ENCODE measurements around the gene CLP1.

CLP1 gene

DNA sequence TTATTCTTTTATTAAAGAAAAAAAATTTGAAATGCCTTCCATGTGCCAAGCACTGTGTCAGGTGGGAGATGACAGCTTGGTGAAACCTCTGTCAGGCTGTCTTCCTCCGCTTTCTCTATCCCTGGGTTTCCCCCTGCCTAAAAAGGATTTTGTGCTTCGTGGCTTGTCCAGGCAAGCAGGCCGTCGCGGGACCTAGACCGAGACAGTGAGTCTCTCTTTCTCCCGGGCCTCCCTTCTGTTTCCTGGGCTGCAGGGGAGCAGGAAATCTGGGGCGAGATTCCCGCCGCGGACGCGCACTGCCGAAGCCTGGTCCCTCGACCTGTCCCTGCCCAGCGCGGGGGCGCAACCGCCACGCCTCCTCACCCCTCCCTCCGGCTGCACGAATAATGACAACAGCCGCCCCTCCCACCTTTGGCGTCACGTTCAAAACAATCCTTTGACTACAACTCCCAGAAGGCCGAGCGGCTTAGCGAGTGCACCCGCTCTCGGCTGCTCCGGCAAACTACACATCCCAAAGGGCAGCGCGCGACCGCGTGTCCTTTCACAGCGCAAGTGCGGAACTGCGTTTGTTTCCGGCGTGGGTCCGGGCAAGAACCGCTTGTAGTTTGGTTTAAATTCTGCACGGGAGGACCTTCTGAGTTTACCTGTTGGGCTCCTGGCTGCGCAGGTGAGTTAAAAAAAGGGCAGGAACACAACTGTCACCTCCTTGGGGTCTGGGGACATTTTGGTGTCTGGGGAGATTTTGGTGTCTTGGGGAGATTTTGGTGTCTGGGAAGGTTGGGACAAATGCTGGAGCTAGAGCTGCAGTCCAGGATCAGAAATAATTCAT, at the start of gene CLP1:
TSS of gene CLP1 (plus strand) at position 569 of the 829 bp plus-strand sequence. CDS start 1,715 bp downstream, outside the sequence.
- Histone ChIP-seq H3K4me3 (peak within 1 kb of the TSS; percentile 52 to 76 (median 63)), H3K27ac (peak within 1 kb of the TSS; percentile 59 to 92 (median 86))

DNA sequence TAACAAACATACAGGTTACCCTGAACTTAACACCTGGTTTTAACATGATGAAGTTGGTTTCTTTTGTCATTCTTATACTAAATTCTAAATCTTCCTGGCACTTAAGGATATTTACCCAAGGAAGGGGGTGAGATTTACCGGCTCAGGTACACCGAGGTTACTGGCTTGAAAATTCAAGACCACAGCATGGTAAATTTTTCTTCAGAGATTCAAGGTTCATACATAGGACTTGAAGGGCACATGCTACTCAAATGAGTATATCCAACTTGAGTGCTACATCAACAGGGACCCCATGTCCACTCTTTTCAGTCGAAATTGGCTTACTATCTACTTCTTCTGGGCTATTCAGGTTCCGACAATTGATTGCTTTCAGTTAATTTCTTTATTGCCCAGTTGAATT, 47.4 kb upstream of the CLP1 start:
- H3K27ac ChIP-seq, result no peak overlapping the region
- H3K4me3 ChIP-seq, result no peak overlapping the region

DNA sequence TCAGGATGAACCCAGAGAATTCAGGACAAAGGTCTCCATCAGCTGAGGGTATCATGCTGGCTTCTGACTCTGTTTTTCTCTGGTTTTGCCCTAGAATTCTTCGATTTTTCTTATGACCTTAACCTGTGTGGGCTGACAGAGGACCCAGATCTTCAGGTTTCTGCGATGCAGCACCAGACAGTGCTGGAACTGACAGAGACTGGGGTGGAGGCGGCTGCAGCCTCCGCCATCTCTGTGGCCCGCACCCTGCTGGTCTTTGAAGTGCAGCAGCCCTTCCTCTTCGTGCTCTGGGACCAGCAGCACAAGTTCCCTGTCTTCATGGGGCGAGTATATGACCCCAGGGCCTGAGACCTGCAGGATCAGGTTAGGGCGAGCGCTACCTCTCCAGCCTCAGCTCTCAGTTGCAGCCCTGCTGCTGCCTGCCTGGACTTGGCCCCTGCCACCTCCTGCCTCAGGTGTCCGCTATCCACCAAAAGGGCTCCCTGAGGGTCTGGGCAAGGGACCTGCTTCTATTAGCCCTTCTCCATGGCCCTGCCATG, 43.3 kb upstream of the CLP1 start:
- Histone ChIP-seq H3K4me3 (no peak overlapping the region), H3K27ac (no peak overlapping the region)

DNA sequence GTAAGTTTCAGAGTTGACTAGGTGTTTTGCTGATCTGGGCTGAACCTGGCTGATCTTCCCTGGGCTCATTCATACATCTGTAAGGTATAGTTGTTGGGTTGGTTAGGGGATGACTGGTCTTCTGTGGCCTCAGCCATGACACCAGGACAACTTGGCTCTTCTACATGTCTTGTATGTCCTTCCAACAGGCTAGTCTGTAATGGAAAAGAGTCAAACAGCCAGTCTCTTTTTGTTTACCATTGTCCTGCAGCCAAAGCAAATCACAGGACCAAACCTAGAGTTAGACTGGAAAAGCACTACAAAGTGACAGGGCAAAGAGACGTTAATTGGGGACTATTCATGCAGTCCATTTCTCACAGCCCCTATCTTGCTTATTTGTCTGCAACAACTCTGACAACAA, 42.3 kb upstream of the CLP1 start:
- Histone ChIP-seq H3K27ac (no peak overlapping the region), H3K4me3 (no peak overlapping the region)

DNA sequence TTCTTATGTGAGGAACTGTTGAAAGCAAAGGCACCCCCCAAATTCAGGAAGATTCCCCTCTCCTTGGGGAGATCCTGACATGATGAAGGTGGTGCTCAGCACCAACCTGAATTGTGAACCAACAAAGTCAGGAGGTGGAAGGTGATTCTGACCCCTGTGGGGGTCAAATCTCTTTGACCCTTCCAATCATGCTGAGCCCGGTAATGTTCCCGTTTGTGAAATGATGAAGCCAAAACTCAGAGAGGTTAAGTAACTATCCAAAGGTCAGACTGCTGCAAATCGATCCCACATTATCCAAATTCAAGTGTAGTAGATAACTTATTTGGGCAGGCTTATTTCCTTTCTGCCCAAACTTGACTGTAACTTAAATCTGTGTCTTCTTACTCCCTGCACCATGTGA, 41.0 kb upstream of the CLP1 start:
- H3K27ac ChIP-seq, result no peak overlapping the region
- H3K4me3 ChIP-seq, result no peak overlapping the region

DNA sequence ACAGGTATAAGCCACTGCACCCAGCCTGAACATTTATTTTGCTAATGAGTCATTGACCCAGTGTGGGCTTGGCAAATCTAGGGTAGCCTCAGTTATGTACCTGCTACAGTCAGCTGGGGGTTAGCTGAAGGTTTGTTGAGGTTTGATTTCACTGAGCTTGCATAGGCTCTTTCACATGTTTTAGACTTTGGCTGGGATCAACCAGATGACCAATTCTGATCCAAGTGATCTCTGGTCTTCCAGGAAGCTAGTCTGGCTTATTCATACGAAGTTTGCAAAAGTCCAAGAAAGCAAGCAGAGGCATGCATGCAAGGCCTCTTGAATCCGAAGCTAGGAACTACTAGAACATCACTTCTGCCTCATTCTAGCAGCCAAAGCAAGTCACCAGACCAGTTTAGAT, 39.1 kb upstream of the CLP1 start:
- H3K27ac ChIP-seq, result no peak overlapping the region
- no peak overlapping the region for H3K4me3 ChIP-seq

DNA sequence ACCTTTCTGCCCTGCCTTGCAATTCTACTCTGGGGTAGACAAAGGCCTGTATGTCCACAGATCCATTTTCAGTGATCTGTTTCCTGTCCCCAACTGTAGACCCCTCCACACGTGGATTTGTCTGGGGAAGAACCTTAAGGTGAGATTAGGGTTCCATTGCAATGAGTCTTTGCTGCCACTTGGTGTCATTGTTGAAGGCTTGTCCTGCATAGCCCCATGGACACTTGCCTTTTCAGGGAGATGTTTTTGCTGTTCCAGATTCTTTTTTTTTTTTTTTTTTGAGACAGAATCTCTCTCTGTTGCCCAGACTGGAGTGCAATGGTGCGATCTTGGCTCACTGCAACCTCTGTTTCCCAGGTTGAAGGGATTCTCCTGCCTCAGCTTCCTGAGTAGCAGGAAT, 38.2 kb upstream of the CLP1 start:
- H3K4me3 ChIP-seq, result no peak overlapping the region

DNA sequence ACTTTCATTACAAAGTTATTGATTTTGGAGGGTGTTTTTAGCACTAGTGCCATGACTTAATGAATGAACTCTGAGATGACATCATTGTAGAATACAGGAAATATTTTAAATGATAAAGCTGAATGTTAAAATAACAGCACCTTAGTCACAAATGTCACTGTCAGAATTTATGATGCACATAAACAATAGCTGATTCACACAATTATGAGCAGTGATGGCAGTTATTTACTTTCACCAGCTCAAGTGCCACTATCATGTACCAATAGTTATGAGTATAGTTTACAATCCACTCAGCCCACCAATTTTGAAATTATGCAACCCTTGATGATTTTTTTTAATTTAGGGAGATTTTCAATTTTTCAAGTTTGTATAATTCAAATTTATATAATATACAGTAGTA, 37.1 kb upstream of the CLP1 start:
- Histone ChIP-seq H3K4me3 (no peak overlapping the region), H3K27ac (no peak overlapping the region)

More for the DNA sequence above, 38.2 kb upstream of the CLP1 start:
- H3K27ac ChIP-seq, result no peak overlapping the region

DNA sequence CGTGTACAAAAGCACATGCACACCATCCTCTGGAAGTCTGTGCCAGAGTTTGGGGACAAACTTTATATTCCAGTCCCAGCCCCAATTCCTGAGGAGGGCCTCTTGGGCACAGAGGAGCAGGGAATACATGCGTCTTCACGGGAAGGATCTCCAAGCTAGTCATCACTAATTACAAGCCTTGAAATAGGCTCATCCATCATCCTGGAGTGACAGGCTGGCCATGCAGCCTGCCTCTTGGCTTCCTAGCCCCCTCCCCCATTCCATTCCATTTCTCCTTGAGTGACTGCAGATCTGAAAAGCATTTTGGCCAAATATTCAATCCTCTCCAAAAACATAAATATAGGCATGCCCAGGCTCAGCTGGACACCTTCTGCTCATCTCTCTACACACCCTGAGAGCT, 35.3 kb upstream of the CLP1 start:
- Histone ChIP-seq H3K4me3 (no peak overlapping the region), H3K27ac (no peak overlapping the region)

DNA sequence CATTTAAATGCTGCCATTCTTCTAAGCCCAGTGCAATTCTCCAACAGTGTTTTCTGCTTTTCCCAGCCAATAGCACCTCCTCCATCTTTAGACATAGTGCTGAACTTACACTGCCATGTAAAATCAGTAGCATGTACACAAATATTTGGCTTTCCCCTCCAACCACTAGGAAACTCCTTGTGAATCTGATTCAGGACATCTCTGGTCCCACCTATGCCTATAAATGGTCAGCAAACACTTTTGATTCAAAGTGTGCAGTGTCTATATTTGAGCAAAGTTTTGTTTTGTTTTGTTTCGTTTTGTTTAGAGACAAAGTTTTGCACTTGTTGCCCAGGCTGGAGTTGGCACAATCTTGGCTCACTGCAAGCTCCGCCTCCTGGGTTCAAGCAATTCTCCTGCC, 32.7 kb upstream of the CLP1 start:
- Histone ChIP-seq H3K27ac (no peak overlapping the region), H3K4me3 (no peak overlapping the region)

DNA sequence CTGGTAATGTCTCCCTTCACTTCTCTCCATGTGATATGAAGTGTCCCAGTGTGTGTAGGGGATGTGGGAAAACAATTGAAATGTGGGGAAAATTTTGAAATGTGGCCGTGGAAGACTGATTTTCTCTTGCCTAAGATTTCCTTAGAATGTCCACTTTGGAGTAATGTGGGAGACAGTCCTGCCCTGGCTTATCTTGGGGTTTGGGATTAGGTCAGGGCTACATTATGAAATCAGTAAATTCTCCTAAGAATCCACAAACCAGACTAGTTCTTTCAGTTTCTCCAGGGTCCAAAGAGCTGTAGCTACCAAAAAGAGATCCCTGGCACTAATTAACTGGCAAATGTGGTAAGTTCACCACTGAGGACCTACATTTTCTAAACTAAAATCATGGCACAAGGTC, 30.7 kb upstream of the CLP1 start:
- Histone ChIP-seq H3K4me3 (no peak overlapping the region), H3K27ac (no peak overlapping the region)

DNA sequence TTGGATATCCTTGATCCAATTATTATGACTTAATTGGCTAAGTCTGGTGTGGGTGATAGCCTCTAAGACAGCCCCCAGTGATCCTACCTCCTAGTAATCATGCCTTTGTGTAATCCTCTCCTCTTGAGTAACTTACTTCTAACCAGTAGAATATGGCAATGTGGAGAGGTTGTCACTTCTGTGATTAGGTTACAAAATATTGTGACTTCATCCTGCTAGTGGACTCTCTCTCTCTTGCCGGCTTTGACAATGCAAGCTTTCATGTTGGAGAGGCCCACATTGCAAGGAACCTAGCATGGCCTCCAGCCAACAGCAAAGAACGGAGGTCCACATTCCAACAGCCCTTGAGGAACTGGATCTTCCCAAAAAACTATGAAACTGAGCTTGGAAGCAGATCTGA, 27.4 kb upstream of the CLP1 start:
- H3K4me3 ChIP-seq, result no peak overlapping the region

DNA sequence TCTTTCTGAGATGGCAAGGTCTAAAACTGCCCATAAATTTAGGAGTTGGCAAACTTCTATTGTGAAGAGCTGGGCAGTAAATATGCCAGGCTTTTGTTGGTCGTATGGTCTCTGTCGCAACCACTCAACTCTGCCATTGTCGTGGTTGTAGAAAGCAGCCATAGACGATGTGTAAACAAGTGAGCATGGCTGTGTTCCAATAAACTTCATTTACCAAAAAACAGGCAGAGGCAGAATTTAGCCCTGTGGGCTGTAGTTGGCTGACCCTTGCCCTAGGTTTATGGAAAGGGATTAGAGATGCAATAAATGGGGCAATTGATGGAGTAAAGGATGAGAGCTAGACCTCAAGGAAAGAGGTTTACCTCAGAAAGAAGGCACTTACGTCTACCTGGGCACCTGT, 25.4 kb upstream of the CLP1 start:
- H3K27ac ChIP-seq, result no peak overlapping the region
- no peak overlapping the region for H3K4me3 ChIP-seq

More for the DNA sequence above, 27.4 kb upstream of the CLP1 start:
- H3K27ac ChIP-seq, result no peak overlapping the region

DNA sequence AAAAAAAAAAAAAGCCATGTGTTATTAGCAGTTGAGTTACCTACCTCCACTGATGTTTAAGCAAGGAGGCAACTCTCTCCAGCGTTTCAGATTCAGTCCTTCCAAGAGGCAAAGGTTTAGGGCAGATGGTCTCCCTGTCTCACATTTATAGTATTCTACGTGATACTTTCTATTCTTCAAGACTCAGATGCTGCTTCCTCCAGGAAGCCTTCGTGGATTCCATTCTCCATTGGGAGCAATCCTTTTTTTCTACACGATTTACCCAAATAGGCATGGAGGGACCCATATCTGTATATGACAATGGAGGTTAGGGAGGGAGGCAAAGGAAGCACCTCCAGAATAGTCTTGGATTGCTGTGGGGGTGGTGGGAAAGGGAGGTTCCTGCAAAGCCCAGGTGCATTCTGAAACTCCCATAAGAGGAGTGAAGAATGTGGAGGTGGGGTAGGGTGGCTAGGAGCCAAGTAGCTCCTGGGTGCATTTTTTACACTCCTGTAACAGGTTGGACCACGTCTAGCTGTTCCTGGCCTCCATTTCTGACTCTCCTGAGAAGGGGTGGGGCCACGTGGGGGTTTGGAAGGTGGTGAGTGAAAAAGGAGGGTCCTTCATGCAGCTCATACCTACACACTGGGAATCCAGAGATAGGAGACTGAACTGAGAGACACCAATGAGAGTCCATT, 24.0 kb upstream of the CLP1 start:
- H3K4me3 ChIP-seq, result no peak overlapping the region
- peak overlapping the region in 1 of 21 experiments; percentile 59 for H3K27ac ChIP-seq

DNA sequence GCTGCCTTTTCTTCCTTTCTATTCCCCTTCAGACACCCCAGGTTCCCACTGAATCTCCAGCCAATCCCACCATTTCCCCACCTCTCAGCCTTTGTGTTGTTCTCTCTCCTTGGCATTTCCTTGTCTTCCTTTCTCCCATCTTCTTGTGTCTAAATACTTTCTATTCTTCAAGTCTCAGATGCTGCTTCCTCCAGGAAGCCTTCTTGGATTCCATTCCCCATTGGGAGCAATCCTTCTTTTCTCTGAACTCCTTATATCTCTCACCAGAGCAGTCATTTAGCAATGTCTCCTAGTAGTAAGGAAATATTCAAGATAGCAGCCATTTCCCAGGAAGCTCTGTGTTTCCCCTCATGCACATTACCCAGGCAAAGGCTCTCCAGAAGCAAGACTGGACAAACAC, 23.3 kb upstream of the CLP1 start:
- Histone ChIP-seq H3K4me3 (no peak overlapping the region), H3K27ac (peak overlapping the region in 1 of 21 experiments; percentile 59)

DNA sequence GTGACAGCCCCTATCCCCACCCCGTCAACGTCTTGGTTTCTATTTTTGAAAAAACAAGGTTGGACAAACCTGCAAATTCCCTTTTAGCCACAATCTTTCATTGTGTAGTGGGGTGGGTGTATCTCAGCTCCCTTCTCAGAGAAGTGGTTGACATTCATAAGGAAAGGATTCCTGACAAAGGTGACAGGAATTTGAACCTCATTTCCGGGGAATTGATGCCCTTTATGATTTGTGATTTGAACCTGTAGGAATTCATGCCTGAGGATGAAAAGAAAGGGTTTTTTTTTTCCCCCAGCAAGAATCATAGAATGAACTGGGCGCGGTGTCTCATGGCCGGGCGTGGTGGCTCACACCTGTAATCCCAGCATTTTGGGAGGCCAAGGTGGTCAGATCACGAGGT, 22.3 kb upstream of the CLP1 start:
- H3K27ac ChIP-seq, result no peak overlapping the region
- H3K4me3 ChIP-seq, result no peak overlapping the region

DNA sequence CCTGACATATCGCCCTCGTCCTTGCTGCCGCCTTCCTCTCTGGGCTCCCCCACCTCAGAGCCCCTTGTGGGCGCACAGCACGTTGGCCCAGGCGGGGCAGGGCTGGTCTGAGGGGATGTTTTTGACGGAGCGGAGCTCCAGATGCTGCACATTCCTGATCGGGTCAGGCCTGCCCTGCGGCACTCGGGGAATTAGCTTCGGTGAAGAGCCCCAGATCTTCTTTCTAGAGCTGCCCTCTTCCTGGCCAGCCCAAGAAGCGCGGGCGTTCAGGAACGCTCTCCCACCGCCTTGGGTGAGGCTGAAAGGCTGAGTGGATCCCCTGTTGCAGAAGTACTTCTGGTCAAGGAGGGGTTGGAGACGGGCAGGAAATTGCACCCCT, 19.9 kb upstream of the CLP1 start:
- Histone ChIP-seq H3K27ac (peak overlapping the region in 18 of 21 experiments; percentile 59 to 94 (median 85)), H3K4me3 (peak overlapping the region; percentile 50 to 81 (median 70))

DNA sequence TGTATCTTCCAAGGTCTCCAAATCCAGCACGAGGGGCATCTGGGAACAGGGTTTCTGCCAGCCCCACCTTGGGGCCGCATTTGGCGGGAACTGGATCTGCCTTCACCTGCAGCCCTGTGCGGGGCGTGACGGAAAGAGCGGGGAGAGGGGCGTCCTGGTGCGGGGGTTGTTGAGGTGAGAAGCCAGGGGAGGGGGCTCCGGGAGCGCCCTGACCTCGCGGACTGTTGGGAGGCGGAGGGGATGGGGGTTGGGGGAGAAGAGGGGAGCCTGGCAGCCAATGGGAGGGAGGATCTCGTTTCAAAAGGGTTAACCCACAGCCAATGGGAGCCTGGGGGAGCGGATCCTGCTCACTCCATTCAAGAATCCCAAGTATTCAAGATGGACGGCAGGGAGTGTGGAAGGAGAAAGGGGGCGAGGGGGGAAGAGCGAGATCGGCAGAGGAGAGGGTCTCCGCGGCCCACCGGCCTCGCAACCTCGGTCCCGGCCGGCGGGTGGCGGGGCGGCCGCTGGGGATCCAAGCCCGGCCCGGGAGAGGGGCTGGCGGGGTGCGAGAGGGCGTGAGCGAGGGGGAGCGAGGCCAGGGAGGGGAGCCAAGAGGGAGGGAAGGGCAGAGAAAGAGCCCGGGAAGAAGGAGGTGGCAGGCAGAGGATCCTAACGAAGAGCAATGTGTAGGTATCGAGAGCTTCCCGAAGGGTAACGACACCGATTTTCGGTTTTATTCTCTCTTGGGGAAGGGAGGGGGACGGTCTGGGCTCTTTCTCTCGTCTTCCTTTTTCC, 19.4 kb upstream of the CLP1 start:
- Histone ChIP-seq H3K27ac (peak overlapping the region; percentile 31 to 94 (median 82)), H3K4me3 (peak overlapping the region; percentile 50 to 81 (median 70))

DNA sequence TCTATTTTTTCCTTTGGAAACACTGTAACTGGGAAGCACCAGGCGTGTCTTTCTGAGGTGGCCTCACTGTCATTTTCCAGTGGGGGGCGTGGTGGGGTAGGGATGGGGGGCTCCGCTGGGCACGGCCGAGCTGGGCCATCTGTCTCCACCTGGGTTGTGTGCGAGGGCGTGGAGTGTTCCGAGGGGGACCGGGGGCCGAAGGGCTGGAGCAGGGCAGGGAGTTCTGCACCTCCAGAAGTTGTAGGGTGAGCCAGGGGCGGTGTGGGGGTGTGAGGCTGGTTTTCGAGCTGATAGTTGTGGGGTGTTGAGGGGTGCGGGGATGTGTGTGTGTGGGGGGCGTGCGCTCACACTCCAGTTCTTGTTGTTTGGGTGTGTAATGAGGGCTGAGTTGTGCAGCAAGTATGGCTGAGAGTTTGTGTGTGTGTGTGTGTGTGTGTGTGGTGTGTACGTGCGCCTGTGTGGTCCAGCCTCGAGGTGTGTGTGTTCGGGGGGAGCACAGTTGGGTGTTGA, 18.7 kb upstream of the CLP1 start:
- peak overlapping the region; percentile 50 to 81 (median 70) for H3K4me3 ChIP-seq
- H3K27ac ChIP-seq, result peak overlapping the region in 20 of 21 experiments; percentile 31 to 94 (median 83)

Measured in skin epidermis (tissue), 12 donors.